ENCODE measurements around the gene SSH2.
"Not testable (repeated sequence)": the region's sequence is repeated elsewhere in the genome, so short reads cannot be mapped to it uniquely, and the experiment has no call there.

SSH2 gene

GRCh38 chr17:29652976-29653375 lies 277.1 kb downstream of the SSH2 start:
- DNase-seq: no peak

GRCh38 chr17:29651913-29652312 lies 278.1 kb downstream of the SSH2 start:
- DNase-seq: not testable (repeated sequence)

GRCh38 chr17:29650396-29650795 lies 279.6 kb downstream of the SSH2 start:
- DNase-seq: no peak

- DNase-seq: no peak
These were observed 280.7 kb downstream of the SSH2 start for GRCh38 chr17:29649359-29649758.

GRCh38 chr17:29648005-29648404 lies 282.0 kb downstream of the SSH2 start:
- DNase-seq: no peak

- DNase-seq: no peak
These were observed 284.4 kb downstream of the SSH2 start for GRCh38 chr17:29645515-29646051.

- no peak for DNase-seq
These were observed 286.2 kb downstream of the SSH2 start for GRCh38 chr17:29643817-29644160.

GRCh38 chr17:29642171-29642611 lies 287.8 kb downstream of the SSH2 start:
- peak; percentile 43 to 80 (median 68) for DNase-seq

GRCh38 chr17:29640981-29641642 lies 288.9 kb downstream of the SSH2 start:
- no peak for DNase-seq

- no peak for DNase-seq
These were observed 289.6 kb downstream of the SSH2 start for GRCh38 chr17:29640413-29640812.

GRCh38 chr17:29633886-29634285 lies 296.1 kb downstream of the SSH2 start:
- no peak for DNase-seq

- no peak for DNase-seq
These were observed 299.3 kb downstream of the SSH2 start for GRCh38 chr17:29630630-29631193.

- no peak for DNase-seq
These were observed 300.2 kb downstream of the SSH2 start for GRCh38 chr17:29629839-29630238.

GRCh38 chr17:29628644-29629043 lies 301.4 kb downstream of the SSH2 start:
- DNase-seq: no peak

- no peak for DNase-seq
These were observed 302.1 kb downstream of the SSH2 start for GRCh38 chr17:29627951-29628350.

- no peak for DNase-seq
These were observed 304.8 kb downstream of the SSH2 start for GRCh38 chr17:29625037-29625750.

- DNase-seq: no peak
These were observed 305.4 kb downstream of the SSH2 start for GRCh38 chr17:29624586-29624985.

GRCh38 chr17:29623283-29623647 lies 306.8 kb downstream of the SSH2 start:
- DNase-seq: no peak

GRCh38 chr17:29622337-29623282 lies 307.4 kb downstream of the SSH2 start, which contains the start of gene CORO6:
Gene CORO6 (minus strand): TSS chr17:29622912. CDS start chr17:29621421, 1,491 bp downstream.
- peak; percentile 54 to 77 (median 71) for DNase-seq

GRCh38 chr17:29621751-29622194 lies 308.3 kb downstream of the SSH2 start:
- DNase-seq: no peak

GRCh38 chr17:29620779-29621500 lies 309.1 kb downstream of the SSH2 start:
- DNase-seq: no peak

- no peak for DNase-seq
These were observed 309.8 kb downstream of the SSH2 start for GRCh38 chr17:29620271-29620670.
